Mesendoderm (in vitro differentiated cells): Measurements from ENCODE around the gene LAMTOR4.

Experiments
- DNase-seq: peaks from one replicate; pipeline ENCODE4 v3.0.0; 2013
- H2AK5ac ChIP-seq: 2 replicates; pipeline ENCODE4 v1.6.1; 2013; ENCODE audit warnings: low read length, inconsistent platforms
- H2BK120ac ChIP-seq: 2 replicates; pipeline ENCODE4 v1.6.1; 2013; ENCODE audit warnings: low read depth, mild to moderate bottlenecking, low read length, moderate library complexity, mixed read lengths
- H2BK15ac ChIP-seq: replicated peaks from 2 replicates; pipeline ENCODE4 v1.6.1; 2013; ENCODE audit warnings: low read depth, mild to moderate bottlenecking, moderate library complexity
- H2BK5ac ChIP-seq: 2 replicates; pipeline ENCODE4 v1.6.1; 2013; ENCODE audit warnings: low read length, inconsistent platforms
- H3K18ac ChIP-seq: 2 replicates; pipeline ENCODE4 v1.6.1; 2013; ENCODE audit warnings: mild to moderate bottlenecking, low read length, mixed read lengths
- H3K23ac ChIP-seq: one replicate; pipeline ENCODE4 v1.6.1; 2013; ENCODE audit warnings: low read length
- H3K27ac ChIP-seq: 2 replicates; pipeline ENCODE4 v1.5.1; 2013; ENCODE audit warnings: low read depth, mild to moderate bottlenecking, inconsistent platforms, low read length, moderate library complexity
- H3K27me3 ChIP-seq: 2 replicates; pipeline ENCODE4 v1.6.1; 2013; ENCODE audit warnings: low read length, control low read depth, mild to moderate bottlenecking, inconsistent platforms; ENCODE audit not compliant: insufficient read depth, poor library complexity
- H3K36me3 ChIP-seq: 2 replicates; pipeline ENCODE4 v1.6.1; 2013; ENCODE audit warnings: low read length, inconsistent platforms; ENCODE audit not compliant: control insufficient read depth, insufficient read depth
- H3K4ac ChIP-seq: one replicate; pipeline ENCODE4 v1.6.1; 2013; ENCODE audit warnings: low read depth, mild to moderate bottlenecking, low read length, moderate library complexity
- H3K4me1 ChIP-seq: 2 replicates; pipeline ENCODE4 v1.6.1; 2013; ENCODE audit warnings: low read depth, low read length, inconsistent platforms; ENCODE audit not compliant: control insufficient read depth
- H3K4me2 ChIP-seq: 2 replicates; pipeline ENCODE4 v1.6.1; 2013; ENCODE audit warnings: low read length
- H3K4me3 ChIP-seq: 2 replicates; pipeline ENCODE4 v1.5.1; 2013; ENCODE audit warnings: mild to moderate bottlenecking, low read length
- H3K56ac ChIP-seq: one replicate; pipeline ENCODE4 v1.6.1; 2013; ENCODE audit warnings: low read length
- H3K79me1 ChIP-seq: 2 replicates; pipeline ENCODE4 v1.6.1; 2013; ENCODE audit warnings: low read length, inconsistent platforms
- H3K79me2 ChIP-seq: 2 replicates; pipeline ENCODE4 v1.6.1; 2013; ENCODE audit warnings: mild to moderate bottlenecking, low read length; ENCODE audit not compliant: control insufficient read depth, insufficient read depth
- H3K9ac ChIP-seq: 2 replicates; pipeline ENCODE4 v1.6.1; 2013; ENCODE audit warnings: low read length, inconsistent platforms
- H4K5ac ChIP-seq: one replicate; pipeline ENCODE4 v1.6.1; 2013; ENCODE audit warnings: low read length
- H4K8ac ChIP-seq: one replicate; pipeline ENCODE4 v1.6.1; 2013; ENCODE audit warnings: low read depth, mild to moderate bottlenecking, control low read depth, low read length, moderate library complexity
- WGBS: extraction: QIAGEN DNeasy Blood & Tissue Kit; methylation state at CpG from one replicate; pipeline ENCODE4 v1.1.7; 2013; ENCODE audit warnings: low lambda C conversion rate, missing lambda C conversion rate; ENCODE audit not compliant: insufficient coverage; ENCODE audit errors: extremely low coverage; 5-methylcytosine and 5-hydroxymethylcytosine counted together

LAMTOR4 gene

DNA sequence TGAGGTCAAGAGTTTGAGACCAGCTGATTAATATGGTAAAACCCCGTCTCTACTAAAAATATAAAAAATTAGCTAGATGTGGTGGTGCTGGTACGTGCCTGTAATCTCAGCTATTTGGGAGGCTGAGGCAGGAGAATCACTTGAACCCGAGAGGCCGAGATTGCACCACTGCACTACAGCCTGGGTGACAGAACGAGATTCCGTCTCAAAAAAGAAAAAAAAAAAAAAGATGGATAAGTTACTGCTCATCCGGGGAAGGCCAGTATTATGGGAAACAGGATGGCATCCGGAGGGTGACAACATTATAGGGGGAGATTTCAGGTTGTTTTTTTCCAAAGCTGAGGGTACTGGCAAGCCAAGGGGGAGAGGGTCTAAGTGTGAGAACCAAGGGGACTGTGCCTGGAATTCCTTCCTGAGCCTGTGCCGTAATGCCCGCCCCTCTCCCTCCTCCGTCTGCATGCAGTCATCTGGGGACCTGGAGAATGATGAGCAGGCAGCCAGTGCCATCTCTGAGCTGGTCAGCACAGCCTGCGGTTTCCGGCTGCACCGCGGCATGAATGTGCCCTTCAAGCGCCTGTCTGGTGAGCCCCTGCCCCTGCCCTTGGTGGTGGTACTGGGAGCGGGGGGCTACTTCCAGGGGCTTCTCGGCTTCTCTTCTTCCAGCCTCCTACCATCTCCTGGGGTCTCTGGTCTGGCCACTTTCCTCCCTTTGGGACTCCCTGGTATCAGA lies 4.4 kb downstream of the LAMTOR4 start:
- no peak overlapping the region for H3K18ac ChIP-seq
- no peak overlapping the region for H2BK15ac ChIP-seq
- no peak overlapping the region for H3K56ac ChIP-seq
- no peak overlapping the region for H3K4me3 ChIP-seq
- no peak overlapping the region for H3K9ac ChIP-seq
- H3K4me1 ChIP-seq = peaks cover 14% of the 10 kb centered on the region
- peaks cover 18% of the 10 kb centered on the region for H3K79me1 ChIP-seq
- no peak overlapping the region for H2AK5ac ChIP-seq
- peaks cover 11% of the 10 kb centered on the region for H3K36me3 ChIP-seq
- H3K27ac ChIP-seq = no peak overlapping the region
- H4K8ac ChIP-seq = no peak overlapping the region
- no peaks in the 10 kb centered on the region for H3K27me3 ChIP-seq
- no peak overlapping the region for H3K23ac ChIP-seq
- H3K4me2 ChIP-seq = no peak overlapping the region
- DNase-seq = no peak
- no peak overlapping the region for H3K4ac ChIP-seq
- H3K79me2 ChIP-seq = peaks cover 8% of the 10 kb centered on the region
- no peak overlapping the region for H2BK120ac ChIP-seq
- H2BK5ac ChIP-seq = no peak overlapping the region
- no CpG with 5 or more reads among the region's 18 CpGs for WGBS
- H4K5ac ChIP-seq = no peak overlapping the region

DNA sequence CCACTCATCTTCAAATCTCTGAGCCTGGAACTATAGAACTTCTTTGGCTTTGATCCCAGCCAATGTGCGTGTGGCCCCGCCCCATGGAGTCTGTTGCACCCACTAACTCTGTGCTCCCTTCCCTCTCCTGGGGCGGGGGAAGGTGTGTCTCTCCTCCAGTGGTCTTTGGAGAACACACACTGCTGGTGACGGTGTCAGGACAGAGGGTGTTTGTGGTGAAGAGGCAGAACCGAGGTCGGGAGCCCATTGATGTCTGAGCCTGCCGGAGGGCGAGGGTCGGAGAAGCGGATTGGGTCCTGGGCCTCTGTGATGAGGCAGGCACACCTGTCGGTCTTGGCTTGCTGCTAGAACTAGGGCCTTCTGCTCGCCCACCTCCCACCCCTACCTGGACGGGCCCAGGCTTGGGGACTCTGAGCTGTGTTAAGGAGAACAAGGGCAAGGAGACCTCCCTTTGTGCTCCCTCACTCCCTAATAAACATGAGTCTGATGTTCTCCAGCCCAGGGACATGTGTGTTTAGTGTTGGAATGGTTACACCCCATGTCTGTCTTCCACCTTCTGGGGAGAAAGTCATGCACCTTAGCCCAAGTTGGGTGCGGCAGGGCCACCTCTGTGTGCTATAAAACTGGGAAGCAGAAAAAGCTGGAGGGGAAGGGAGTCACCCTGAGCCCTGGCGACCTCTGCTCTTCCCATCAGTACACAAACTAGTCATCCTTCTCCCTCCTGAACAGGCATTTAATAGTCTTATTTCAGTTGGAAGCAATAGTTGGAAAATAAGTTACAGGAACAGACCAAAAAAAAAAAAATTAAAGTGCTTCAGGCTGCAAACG lies 5.2 kb downstream of the LAMTOR4 start:
- Histone ChIP-seq H4K5ac (no peak overlapping the region), H3K4me1 (peaks cover 12% of the 10 kb centered on the region), H3K4me2 (no peak overlapping the region), H2AK5ac (no peak overlapping the region), H3K23ac (peak overlapping the region; percentile 76), H3K27ac (no peak overlapping the region), H2BK5ac (no peak overlapping the region), H4K8ac (no peak overlapping the region), H3K79me1 (peaks cover 18% of the 10 kb centered on the region), H3K27me3 (no peaks in the 10 kb centered on the region), H3K4me3 (no peak overlapping the region), H2BK15ac (no peak overlapping the region), H3K36me3 (peaks cover 11% of the 10 kb centered on the region), H2BK120ac (no peak overlapping the region), H3K9ac (no peak overlapping the region), H3K79me2 (peaks cover 8% of the 10 kb centered on the region), H3K18ac (no peak overlapping the region), H3K56ac (peak overlapping the region; percentile 6), H3K4ac (no peak overlapping the region)
- no peak for DNase-seq
- WGBS = no CpG with 5 or more reads among the region's 16 CpGs

DNA sequence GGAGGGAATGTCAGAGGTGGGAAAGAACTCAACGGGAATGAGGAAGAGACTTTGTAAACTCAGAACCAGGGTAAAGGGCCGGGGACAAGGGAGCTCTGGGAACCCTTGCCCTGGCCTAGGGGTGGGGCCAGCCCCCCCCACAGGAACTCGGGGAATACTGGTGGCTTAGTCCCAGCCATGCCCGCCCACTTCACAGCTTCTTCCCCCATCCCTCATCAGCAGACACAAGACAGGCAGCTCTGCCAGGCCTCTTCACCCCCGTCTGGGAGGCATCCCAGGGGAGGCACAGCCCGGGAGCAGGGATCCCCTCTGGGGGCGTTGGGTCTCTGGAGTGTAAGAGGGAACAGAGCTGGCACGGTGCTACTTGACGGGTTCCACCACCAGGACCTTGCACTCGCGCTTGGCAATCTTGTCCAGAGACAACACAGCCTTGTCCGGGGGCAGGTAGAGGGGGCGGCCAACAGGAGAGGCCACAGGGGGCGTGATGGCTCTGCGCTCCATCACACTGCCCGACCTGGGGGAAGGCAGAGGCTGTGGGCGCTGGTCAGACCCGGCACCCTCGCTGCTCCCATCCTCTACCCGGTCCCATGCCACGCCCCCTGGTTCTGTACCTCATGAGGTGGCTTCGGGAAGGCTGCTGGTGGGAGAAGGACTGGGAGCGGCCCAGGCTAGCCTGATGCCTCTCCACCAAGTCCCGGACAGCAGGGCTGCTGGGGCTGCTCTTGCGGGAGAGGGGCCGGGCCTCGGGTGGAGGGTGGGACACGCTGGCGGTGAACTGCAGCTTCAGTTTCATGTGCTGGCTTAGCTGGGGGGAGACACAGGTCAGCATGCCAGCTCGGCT lies 6.2 kb downstream of the LAMTOR4 start:
- Histone ChIP-seq H3K4me1 (peaks cover 12% of the 10 kb centered on the region), H3K4ac (no peak overlapping the region), H3K4me2 (no peak overlapping the region), H3K36me3 (peaks cover 11% of the 10 kb centered on the region), H3K27me3 (no peaks in the 10 kb centered on the region), H4K8ac (no peak overlapping the region), H4K5ac (no peak overlapping the region), H3K23ac (no peak overlapping the region), H2BK15ac (no peak overlapping the region), H3K27ac (peak overlapping the region; percentile 33), H3K4me3 (no peak overlapping the region), H3K79me2 (peaks cover 3% of the 10 kb centered on the region), H2BK5ac (no peak overlapping the region), H3K18ac (no peak overlapping the region), H2BK120ac (no peak overlapping the region), H2AK5ac (no peak overlapping the region), H3K9ac (peak overlapping the region; percentile 8), H3K56ac (no peak overlapping the region), H3K79me1 (peaks cover 17% of the 10 kb centered on the region)
- peak; percentile 77 for DNase-seq
- no CpG with 5 or more reads among the region's 30 CpGs for WGBS

DNA sequence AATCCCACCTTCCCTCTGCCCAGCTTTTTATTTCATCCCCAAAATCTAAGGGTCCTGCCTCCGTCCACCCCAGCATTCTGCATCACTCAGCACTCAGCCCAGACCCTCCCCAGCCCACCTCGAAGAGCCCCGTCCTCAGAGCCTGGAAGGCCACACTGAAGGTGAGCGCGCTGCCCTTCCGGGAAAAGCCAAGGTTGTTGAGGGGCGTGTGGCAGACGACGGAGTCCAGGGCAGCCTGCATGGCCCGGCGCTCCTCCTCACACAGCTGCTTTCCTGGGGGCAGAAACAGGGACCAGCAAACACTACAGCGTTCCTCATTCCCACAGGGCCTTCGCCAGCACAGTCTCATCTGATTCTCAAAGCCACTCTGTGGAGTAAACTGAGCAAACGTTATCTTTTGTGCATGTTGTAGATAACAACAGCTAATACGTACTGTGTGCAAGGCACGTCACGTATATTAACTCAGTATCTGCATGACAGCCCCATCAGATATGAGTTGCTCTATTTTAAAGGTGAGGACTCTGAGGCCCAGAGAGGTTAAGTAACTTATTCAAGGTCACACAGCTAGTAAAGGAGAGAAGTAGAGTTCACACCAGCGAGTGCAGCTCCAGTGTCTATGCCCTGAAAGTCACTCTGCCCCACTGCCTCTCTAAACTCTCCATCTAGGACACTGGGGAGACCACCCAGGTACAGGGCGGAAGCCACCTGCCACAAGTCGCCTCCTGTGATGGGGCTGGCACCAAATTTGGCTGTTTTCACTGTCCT lies 7.0 kb downstream of the LAMTOR4 start:
- H3K23ac ChIP-seq = no peak overlapping the region

DNA sequence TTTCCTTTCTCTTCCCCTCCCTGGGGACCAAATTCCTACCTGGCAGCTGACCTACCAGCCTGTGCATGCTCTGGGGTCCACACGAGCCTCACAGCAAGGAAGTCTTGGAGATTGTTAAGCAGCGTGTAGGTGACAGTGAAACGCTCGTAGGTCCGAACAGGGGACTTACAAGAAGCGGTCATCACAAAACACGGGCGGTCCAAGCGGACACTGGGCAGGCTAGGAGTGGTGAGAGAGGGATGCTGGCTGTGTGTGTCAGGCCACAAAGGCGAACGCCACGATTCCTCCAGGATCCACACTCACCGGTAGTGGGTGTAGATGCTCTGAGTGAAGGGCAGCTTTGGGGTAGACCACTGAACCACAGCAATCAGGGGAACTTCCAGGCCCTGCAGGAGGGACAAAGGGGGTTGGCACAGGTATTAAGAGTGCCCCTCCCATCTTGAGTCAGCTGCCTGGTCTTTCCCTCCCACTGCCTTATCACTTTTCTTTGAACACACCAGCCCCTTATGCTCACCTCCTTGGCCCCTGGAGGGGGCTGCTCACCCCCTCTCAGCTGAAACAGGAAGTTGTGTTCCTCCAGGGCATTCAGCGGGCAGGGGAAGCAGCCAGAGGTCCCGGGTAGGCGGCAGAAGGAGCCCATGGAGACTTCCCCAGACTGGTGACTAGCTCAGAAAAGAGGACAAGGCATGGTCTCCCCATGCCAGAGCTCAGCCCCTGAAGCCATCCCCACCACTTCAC lies 7.8 kb downstream of the LAMTOR4 start:
- Histone ChIP-seq H4K5ac (no peak overlapping the region), H2BK15ac (no peak overlapping the region), H3K23ac (no peak overlapping the region), H3K79me2 (no peaks in the 10 kb centered on the region), H3K4me1 (peaks cover 12% of the 10 kb centered on the region), H3K4me3 (no peak overlapping the region), H3K36me3 (peaks cover 11% of the 10 kb centered on the region), H3K4me2 (peak overlapping the region; percentile 31), H3K56ac (peak overlapping the region; percentile 79), H3K27me3 (no peaks in the 10 kb centered on the region), H3K18ac (no peak overlapping the region), H3K4ac (no peak overlapping the region), H3K79me1 (peaks cover 15% of the 10 kb centered on the region), H2BK5ac (no peak overlapping the region), H2AK5ac (no peak overlapping the region), H4K8ac (no peak overlapping the region), H2BK120ac (no peak overlapping the region), H3K9ac (peak overlapping the region; percentile 92), H3K27ac (peak overlapping the region; percentile 18)
- peak; percentile 70 for DNase-seq
- WGBS = no CpG with 5 or more reads among the region's 16 CpGs

More for the DNA sequence above, 7.0 kb downstream of the LAMTOR4 start:
- Histone ChIP-seq H3K9ac (no peak overlapping the region), H3K18ac (no peak overlapping the region), H3K36me3 (peaks cover 11% of the 10 kb centered on the region), H3K27ac (no peak overlapping the region), H4K8ac (no peak overlapping the region), H3K27me3 (no peaks in the 10 kb centered on the region), H4K5ac (no peak overlapping the region), H2BK120ac (no peak overlapping the region), H2BK15ac (no peak overlapping the region), H3K79me2 (no peaks in the 10 kb centered on the region), H3K4me1 (peaks cover 12% of the 10 kb centered on the region), H3K56ac (no peak overlapping the region), H2AK5ac (no peak overlapping the region), H3K79me1 (peaks cover 15% of the 10 kb centered on the region), H2BK5ac (no peak overlapping the region), H3K4me2 (no peak overlapping the region), H3K4ac (no peak overlapping the region), H3K4me3 (no peak overlapping the region)
- WGBS = no CpG with 5 or more reads among the region's 20 CpGs
- no peak for DNase-seq
